ENCODE measurements around the gene SH3GL1.

SH3GL1 gene

DNA sequence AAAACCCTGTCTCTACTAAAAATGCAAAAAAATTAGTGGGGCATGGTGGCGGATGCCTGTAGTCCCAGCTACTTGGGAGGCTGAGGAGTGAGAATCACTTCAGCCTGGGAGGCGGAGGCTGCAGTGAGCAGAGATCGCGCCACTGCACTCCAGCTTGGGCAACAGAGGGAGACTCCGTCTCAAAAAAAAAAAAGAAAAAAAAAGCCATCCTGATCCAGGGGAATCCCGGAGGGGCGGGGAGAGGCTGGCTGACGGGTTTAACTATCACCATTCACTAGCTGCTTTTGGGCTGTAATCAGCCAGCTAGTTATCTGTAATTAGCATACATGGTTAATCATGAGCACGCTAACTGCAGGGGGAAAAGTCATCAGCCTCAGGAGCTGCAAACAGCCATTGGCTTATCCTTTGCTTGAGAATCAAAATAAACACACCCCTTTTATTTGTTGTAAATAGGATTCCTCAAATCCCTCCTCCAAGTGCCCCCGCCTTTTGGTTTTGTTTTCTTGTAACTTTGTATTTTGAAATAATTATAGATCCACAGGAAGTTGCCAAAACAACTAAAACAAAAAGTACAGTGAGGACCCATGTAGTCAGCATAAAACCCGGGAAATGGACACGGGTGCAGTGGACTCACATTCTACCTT lies 86.4 kb downstream of the SH3GL1 start:
- no peak for DNase-seq

Measured in GOT3 (cell line).